Aorta (tissue), 5 donors: ENCODE data around the gene MTHFSD. TPM values are rescaled to one million over a fixed set of nuclear protein-coding genes. Genes with fewer than 3 reads are reported as not detected.

Experiments used
- ATAC-seq: fragments of 200-7000 bp; cut with Tn5 transposase; one replicate; pipeline ENCODE4 v1.9.1; 2022; ENCODE audit warnings: moderate library complexity; ENCODE audit not compliant: low FRiP score
- DNase-seq, 2 donors: peaks; one replicate each; pipeline ENCODE4 v3.0.0-alpha.2; 2020
- H3K27ac ChIP-seq, 2 donors: one replicate each; pipeline ENCODE4 v1.5.1; 2013; ENCODE audit warnings: low read length in 2 of 2, mild to moderate bottlenecking in 2 of 2, moderate library complexity in 2 of 2, control low read depth in 1 of 2, inconsistent platforms in 1 of 2, low read depth in 1 of 2
- H3K27me3 ChIP-seq, 2 donors: one replicate each; pipeline ENCODE4 v1.6.1; 2013; ENCODE audit warnings: control low read depth in 1 of 2, low read length in 1 of 2, mild to moderate bottlenecking in 1 of 2, moderate library complexity in 1 of 2; ENCODE audit not compliant: insufficient read depth in 2 of 2, control insufficient read depth in 1 of 2
- H3K36me3 ChIP-seq, 2 donors: one replicate each; pipeline ENCODE4 v1.6.1; 2013; ENCODE audit warnings: control low read depth in 1 of 2, low read length in 1 of 2, mild to moderate bottlenecking in 1 of 2; ENCODE audit not compliant: insufficient read depth in 2 of 2, control insufficient read depth in 1 of 2
- H3K4me1 ChIP-seq, 2 donors: one replicate each; pipeline ENCODE4 v1.6.1; 2013; ENCODE audit warnings: low read length in 2 of 2, control low read depth in 1 of 2, mild to moderate bottlenecking in 1 of 2, moderate library complexity in 1 of 2; ENCODE audit not compliant: insufficient read depth in 2 of 2, control insufficient read depth in 1 of 2
- H3K4me3 ChIP-seq, 2 donors: one replicate each; pipeline ENCODE4 v1.5.1; 2013; ENCODE audit warnings: low read length in 2 of 2, control low read depth in 1 of 2, mild to moderate bottlenecking in 1 of 2
- H3K9me3 ChIP-seq: one replicate; pipeline ENCODE4 v1.6.1; 2013; ENCODE audit warnings: mild to moderate bottlenecking, low read length; ENCODE audit not compliant: control insufficient read depth
- WGBS, 2 donors: extraction: QIAGEN DNeasy Blood & Tissue Kit; methylation state at CpG; one replicate each; pipeline ENCODE4 v1.1.7; 2013; 5-methylcytosine and 5-hydroxymethylcytosine counted together
- intact Hi-C, 2 donors: fragments of 100-400 bp; cut with DNase I; formaldehyde crosslinking; loops; one replicate each; pipeline versions ENCODE4 v1.14.2 to v1.15.0; 2022
- polyA plus RNA-seq, 2 donors: library from polyadenylated mRNA; stranded (reverse); fragments of 200-250 nt; gene quantifications; one replicate each; pipeline ENCODE4 v1.2.3, GENCODE V29; 2013
- total RNA-seq, 2 donors: library from RNA; stranded (reverse); fragmentation: NEBNext Ultra II Directional; extraction: Animal tissue kit (Norgen Biotek cat#: 25700); gene quantifications; one replicate each; pipeline ENCODE4 v1.2.1, GENCODE V29; 2021
- donor health status: healthy with polysubstance abuse.
- donor health status: Bipolar disorder and iron deficiency.
- donor health status: DM: no; HTN: no; CAD: no.
- donor health status: DM: no; HTN: no; CAD: no.
- donor health status: DM: yes; HTN: yes; CAD: no.

The MTHFSD gene
- total and polyA plus RNA-seq, 4 donors = 2.3 to 23.1 (median 13.6) TPM

- peak in 1 of 2 donors; percentile 65 for DNase-seq
- peak overlapping the region; percentile 92 to 99 for H3K27ac ChIP-seq
- H3K4me1 ChIP-seq = peaks cover 11 to 15% of the 10 kb centered on the region in 2 donors
- 4 to 5% methylated on average over 10 of the region's 10 CpGs for WGBS, 2 donors
- H3K27me3 ChIP-seq = no peaks in the 10 kb centered on the region
- H3K9me3 ChIP-seq = no peaks in the 10 kb centered on the region
- intact Hi-C loops = no loop called here
- no peak overlapping the region for H3K4me3 ChIP-seq
- no peaks in the 10 kb centered on the region for H3K36me3 ChIP-seq
- peak; percentile 72 for ATAC-seq
Observed at GRCh38 chr16:86585821-86586611, 31.0 kb upstream of the MTHFSD start.

- Histone ChIP-seq H3K9me3 (no peaks in the 10 kb centered on the region), H3K4me3 (no peak overlapping the region), H3K36me3 (no peaks in the 10 kb centered on the region), H3K27ac (peak overlapping the region; percentile 92 to 99), H3K4me1 (peaks cover 10 to 11% of the 10 kb centered on the region in 2 donors), H3K27me3 (no peaks in the 10 kb centered on the region)
- ATAC-seq = peak; percentile 60
- intact Hi-C loops = loop anchor here in 1 of 2 donors (5.0 kb wide), 2 partner anchors 32 to 77 kb away; no protein-coding TSS in a partner anchor
- no peak for DNase-seq
- WGBS, 2 donors = 25 to 28% methylated on average over 12 of the region's 12 CpGs
Observed at GRCh38 chr16:86584726-86585721, 30.0 kb upstream of the MTHFSD start.

GRCh38 chr16:86584071-86584685, 29.1 kb upstream of the MTHFSD start:
- Histone ChIP-seq H3K4me3 (no peak overlapping the region), H3K27me3 (no peaks in the 10 kb centered on the region), H3K27ac (peak overlapping the region; percentile 76 to 92), H3K4me1 (peaks cover 8 to 10% of the 10 kb centered on the region in 2 donors), H3K36me3 (no peaks in the 10 kb centered on the region), H3K9me3 (no peaks in the 10 kb centered on the region)
- DNase-seq (no peak), ATAC-seq (no peak)
- intact Hi-C loops = loop anchor here in 1 of 2 donors (5.0 kb wide), 2 partner anchors 33 to 78 kb away; no protein-coding TSS in a partner anchor
- 78 to 79% methylated on average over 6 of the region's 6 CpGs for WGBS, 2 donors

GRCh38 chr16:86581458-86581857, 26.4 kb upstream of the MTHFSD start:
- DNase-seq (no peak), ATAC-seq (no peak)
- intact Hi-C loops = loop anchor here in 1 of 2 donors (5.0 kb wide), 2 partner anchors 36 to 81 kb away; no protein-coding TSS in a partner anchor
- Histone ChIP-seq H3K36me3 (no peaks in the 10 kb centered on the region), H3K27ac (peak overlapping the region; percentile 70 to 83), H3K9me3 (no peaks in the 10 kb centered on the region), H3K27me3 (no peaks in the 10 kb centered on the region), H3K4me1 (peaks cover 3 to 7% of the 10 kb centered on the region in 2 donors), H3K4me3 (peak overlapping the region in 1 of 2 donors; percentile 28)
- 5 to 9% methylated on average over 4 of the region's 4 CpGs for WGBS, 2 donors

- 34 to 45% methylated on average over 9 of the region's 9 CpGs for WGBS, 2 donors
- H3K4me1 ChIP-seq = peaks cover 0 to 7% of the 10 kb centered on the region in 2 donors
- no peaks in the 10 kb centered on the region for H3K36me3 ChIP-seq
- ATAC-seq = no peak
- H3K9me3 ChIP-seq = no peaks in the 10 kb centered on the region
- intact Hi-C loops = loop anchor here in 1 of 2 donors (5.0 kb wide), 2 partner anchors 37 to 82 kb away; no protein-coding TSS in a partner anchor
- peak overlapping the region; percentile 83 for H3K27ac ChIP-seq
- peak overlapping the region; percentile 6 to 42 for H3K4me3 ChIP-seq
- H3K27me3 ChIP-seq = no peaks in the 10 kb centered on the region
- no peak for DNase-seq
Observed at GRCh38 chr16:86580791-86581170, 25.7 kb upstream of the MTHFSD start.

GRCh38 chr16:86580063-86580790, 25.2 kb upstream of the MTHFSD start:
- no peak for ATAC-seq
- peaks cover 0 to 7% of the 10 kb centered on the region in 2 donors for H3K4me1 ChIP-seq
- H3K36me3 ChIP-seq = no peaks in the 10 kb centered on the region
- H3K9me3 ChIP-seq = no peaks in the 10 kb centered on the region
- no peak for DNase-seq
- H3K27me3 ChIP-seq = no peaks in the 10 kb centered on the region
- H3K4me3 ChIP-seq = peak overlapping the region; percentile 6 to 42
- H3K27ac ChIP-seq = peak overlapping the region; percentile 97 to 98
- intact Hi-C loops = loop anchor here in 1 of 2 donors (5.0 kb wide), 2 partner anchors 37 to 82 kb away; no protein-coding TSS in a partner anchor
- WGBS, 2 donors = 41 to 49% methylated on average over 19 of the region's 19 CpGs

- H3K9me3 ChIP-seq = no peaks in the 10 kb centered on the region
- ATAC-seq = no peak
- no peak for DNase-seq
- H3K36me3 ChIP-seq = no peaks in the 10 kb centered on the region
- no peaks in the 10 kb centered on the region for H3K27me3 ChIP-seq
- WGBS, 2 donors = 11 to 17% methylated on average over 47 to 69 of the region's 69 CpGs
- H3K27ac ChIP-seq = peak overlapping the region; percentile 97 to 98
- H3K4me3 ChIP-seq = peak overlapping the region in 1 of 2 donors; percentile 42
- intact Hi-C loops = loop anchor here (5.0 to 10.0 kb wide), 10 partner anchors 33 to 548 kb away; no protein-coding TSS in a partner anchor
- peaks cover 0 to 7% of the 10 kb centered on the region in 2 donors for H3K4me1 ChIP-seq
Observed at GRCh38 chr16:86579268-86580062, 24.4 kb upstream of the MTHFSD start.
